A549 treated with AZD9567 at 1 μM for 4 hours (cell line): ENCODE data around the gene INPP5D. TPM values are rescaled to one million over a fixed set of nuclear protein-coding genes. Genes with fewer than 3 reads are reported as not detected.

ENCODE experiments used
- total RNA-seq: library from RNA; stranded (reverse); fragments of 200-300 nt; extraction: Qiagen RNA extraction; gene quantifications from 5 replicates; pipeline ENCODE4 v1.2.3, GENCODE V29; 2022; ENCODE audit not compliant: insufficient read depth

Gene INPP5D
- total RNA-seq: 0.33 to 0.41 TPM (median 0.36 TPM) in 4 of 5 replicates, not detected in the other

DNA sequence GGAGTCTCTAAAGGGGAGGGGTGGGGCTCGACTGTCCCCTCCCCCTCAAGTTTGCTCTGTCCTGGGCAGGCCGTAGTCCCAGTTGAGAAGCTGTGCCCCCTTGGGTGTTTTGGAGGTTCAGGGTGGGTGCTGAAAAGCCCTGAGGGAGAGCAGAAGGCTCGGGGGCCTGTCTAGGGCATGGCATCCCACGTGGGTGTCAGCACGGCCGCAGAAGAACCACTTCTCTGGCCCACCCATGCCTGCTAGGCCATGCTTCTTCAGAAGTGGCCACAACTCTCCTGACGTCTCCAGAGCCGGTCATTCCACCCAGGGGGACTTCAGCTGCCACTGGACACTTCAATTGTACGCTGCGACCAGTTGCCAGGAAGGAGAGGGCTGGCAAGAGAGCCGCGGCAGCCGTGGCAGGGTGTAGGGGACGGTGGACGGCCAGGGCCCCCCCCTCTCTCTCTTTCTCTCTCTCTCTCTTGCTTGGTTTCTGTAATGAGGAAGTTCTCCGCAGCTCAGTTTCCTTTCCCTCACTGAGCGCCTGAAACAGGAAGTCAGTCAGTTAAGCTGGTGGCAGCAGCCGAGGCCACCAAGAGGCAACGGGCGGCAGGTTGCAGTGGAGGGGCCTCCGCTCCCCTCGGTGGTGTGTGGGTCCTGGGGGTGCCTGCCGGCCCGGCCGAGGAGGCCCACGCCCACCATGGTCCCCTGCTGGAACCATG lies at the start of gene INPP5D:
INPP5D (plus strand) TSS at position 546 of the 704 bp plus-strand sequence; CDS start at position 683, 137 bp downstream.

DNA sequence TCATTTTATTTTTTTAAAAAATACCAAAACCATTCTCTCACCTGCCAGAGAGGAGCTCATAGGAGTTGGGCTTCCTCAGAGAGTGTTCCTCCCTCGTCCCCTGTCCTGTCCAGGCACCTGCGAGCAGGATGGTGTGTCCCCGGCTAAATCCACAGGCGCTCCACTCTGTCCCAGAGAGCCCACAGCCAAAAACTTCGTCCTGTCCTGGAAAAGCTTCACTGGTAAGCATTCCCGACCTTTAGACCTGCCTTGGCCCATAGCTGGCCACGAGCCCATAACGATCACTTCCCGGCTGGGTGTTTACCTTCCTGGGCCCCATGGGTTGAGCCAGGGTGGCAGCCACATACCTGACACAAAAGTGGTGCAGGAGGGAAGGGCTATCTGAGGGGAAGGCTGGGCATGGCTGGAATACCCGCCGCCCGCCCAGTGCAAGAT lies 47.1 kb upstream of the INPP5D start, which contains the start of gene NGEF:
NGEF (minus strand) TSS at position 230 of the 435 bp plus-strand sequence. CDS start 38,366 bp downstream, outside the sequence.

DNA sequence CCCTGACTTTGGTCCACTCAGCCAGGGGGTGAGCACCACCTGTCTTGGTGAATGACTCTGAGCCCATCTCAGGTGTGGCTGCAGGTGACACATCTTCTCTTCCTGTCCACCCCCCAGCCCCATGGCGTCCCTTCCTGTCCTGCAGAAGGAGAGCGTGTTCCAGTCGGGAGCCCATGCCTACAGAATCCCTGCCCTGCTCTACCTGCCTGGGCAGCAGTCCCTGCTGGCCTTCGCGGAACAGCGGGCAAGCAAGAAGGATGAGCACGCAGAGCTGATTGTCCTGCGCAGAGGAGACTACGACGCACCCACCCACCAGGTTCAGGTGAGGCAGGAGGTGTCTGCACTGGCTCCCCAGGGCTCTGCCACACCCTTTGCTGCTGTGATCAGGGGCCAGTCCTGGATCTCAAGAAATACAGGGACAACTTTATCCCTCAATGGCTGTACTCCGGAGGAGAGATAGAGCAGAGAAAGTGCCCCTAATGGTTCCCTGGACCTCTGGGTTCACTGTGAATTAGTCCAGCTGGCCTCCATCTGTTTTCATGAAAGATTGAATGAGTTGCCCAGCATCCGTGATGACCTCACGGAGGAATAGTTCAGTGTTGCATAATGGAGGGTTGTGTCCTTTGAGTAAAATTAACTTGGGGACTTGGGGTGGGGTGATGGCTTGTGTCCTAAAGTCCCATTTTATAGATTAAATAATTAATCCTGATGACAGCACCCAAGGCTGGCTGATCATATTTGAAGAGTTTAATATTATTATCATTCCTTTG lies 27.4 kb upstream of the INPP5D start, which contains the start of gene NEU2:
NEU2 (plus strand) TSS at position 122 of the 770 bp plus-strand sequence; CDS start at position 122, 0 bp downstream.

DNA sequence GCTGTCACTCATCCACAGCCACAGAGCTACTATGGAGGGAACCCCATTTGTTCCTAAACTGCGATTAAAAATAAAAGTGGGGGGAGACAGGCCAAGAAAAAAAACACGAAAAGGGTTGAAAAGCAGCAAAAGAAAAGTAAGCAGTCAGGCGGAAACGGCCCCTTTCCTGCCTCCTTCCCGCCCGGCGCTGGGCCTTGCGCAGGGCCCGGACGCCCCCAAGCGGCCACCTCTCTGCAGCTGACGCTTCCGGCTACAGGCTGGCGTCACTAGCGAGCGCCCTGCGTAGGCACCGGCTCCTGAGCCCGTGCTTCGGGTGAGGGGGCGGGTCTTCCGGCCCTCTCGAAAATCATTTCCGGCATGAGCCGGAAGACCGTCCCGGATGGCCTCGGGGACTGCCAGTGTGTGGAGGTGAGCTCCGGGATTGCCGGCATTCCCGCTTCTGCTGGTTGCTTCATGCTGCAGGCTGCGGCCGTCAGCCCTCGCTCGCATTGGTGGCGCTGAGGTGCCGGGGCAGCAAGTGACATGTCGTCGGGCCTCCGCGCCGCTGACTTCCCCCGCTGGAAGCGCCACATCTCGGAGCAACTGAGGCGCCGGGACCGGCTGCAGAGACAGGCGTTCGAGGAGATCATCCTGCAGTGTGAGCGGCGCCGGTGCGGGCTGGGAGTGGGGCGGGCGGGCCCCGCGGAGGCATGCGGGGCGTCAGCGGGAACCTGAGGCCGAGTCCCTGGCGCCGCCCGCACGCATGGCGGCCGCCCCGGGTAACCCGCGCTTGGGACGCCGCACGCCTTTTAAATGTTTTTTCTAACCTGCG lies 191.4 kb downstream of the INPP5D start, which contains the start of gene ATG16L1:
ATG16L1 (plus strand) TSS at position 368 of the 811 bp plus-strand sequence; CDS start at position 523, 155 bp downstream.

Other genes starting within 250 kb of the INPP5D start
- gene SNORC, start 190.1 kb upstream of the INPP5D start, total RNA-seq: 3.7 to 12.2 TPM (median 7.8 TPM) in 5 replicates
- 12.1 to 33.1 TPM (median 14.8 TPM) in 5 replicates for gene NGEF, start 47.1 kb upstream of the INPP5D start, total RNA-seq
- not detected in 5 replicates for gene NEU2, start 27.7 kb upstream of the INPP5D start, total RNA-seq
- gene ATG16L1, start 191.3 kb downstream of the INPP5D start, total RNA-seq: 35.7 to 42.6 TPM (median 39.1 TPM) in 5 replicates
- not detected in 5 replicates for gene SAG, start 247.5 kb downstream of the INPP5D start, total RNA-seq